ENCODE results near the gene MAP7D1.

DNA sequence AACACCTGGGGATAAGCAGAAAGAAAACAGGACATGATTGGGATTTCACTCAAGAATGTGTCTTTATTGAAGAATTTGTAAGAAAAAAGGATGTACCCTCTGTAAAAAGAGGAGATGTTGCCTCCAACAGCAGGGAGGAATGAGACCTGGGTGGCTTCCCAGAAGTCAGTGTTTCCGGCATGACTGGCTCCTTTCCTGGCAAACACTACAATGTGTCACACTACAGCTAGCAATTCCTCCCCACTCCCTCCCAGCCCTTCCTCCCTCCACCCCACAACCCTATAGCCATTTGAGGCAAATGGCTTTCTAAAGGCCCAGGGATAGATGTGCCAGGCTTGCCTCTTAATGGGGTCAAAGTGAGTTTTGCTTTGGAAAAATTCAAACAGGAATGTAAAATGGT lies 19.4 kb upstream of the MAP7D1 start:
- TF ChIP-seq, protein P1, sequence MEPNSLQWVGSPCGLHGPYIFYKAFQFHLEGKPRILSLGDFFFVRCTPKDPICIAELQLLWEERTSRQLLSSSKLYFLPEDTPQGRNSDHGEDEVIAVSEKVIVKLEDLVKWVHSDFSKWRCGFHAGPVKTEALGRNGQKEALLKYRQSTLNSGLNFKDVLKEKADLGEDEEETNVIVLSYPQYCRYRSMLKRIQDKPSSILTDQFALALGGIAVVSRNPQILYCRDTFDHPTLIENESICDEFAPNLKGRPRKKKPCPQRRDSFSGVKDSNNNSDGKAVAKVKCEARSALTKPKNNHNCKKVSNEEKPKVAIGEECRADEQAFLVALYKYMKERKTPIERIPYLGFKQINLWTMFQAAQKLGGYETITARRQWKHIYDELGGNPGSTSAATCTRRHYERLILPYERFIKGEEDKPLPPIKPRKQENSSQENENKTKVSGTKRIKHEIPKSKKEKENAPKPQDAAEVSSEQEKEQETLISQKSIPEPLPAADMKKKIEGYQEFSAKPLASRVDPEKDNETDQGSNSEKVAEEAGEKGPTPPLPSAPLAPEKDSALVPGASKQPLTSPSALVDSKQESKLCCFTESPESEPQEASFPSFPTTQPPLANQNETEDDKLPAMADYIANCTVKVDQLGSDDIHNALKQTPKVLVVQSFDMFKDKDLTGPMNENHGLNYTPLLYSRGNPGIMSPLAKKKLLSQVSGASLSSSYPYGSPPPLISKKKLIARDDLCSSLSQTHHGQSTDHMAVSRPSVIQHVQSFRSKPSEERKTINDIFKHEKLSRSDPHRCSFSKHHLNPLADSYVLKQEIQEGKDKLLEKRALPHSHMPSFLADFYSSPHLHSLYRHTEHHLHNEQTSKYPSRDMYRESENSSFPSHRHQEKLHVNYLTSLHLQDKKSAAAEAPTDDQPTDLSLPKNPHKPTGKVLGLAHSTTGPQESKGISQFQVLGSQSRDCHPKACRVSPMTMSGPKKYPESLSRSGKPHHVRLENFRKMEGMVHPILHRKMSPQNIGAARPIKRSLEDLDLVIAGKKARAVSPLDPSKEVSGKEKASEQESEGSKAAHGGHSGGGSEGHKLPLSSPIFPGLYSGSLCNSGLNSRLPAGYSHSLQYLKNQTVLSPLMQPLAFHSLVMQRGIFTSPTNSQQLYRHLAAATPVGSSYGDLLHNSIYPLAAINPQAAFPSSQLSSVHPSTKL (CRISPR knock-in tag; IDR thresholded peaks at IDR 0.05) = no peak
- TF ChIP-seq, protein P2, sequence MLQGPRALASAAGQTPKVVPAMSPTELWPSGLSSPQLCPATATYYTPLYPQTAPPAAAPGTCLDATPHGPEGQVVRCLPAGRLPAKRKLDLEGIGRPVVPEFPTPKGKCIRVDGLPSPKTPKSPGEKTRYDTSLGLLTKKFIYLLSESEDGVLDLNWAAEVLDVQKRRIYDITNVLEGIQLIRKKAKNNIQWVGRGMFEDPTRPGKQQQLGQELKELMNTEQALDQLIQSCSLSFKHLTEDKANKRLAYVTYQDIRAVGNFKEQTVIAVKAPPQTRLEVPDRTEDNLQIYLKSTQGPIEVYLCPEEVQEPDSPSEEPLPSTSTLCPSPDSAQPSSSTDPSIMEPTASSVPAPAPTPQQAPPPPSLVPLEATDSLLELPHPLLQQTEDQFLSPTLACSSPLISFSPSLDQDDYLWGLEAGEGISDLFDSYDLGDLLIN (CRISPR knock-in tag; IDR thresholded peaks at IDR 0.05; ENCODE audit: borderline replicate concordance) = no peak
- TF ChIP-seq HMG20B (CRISPR knock-in tag; conservative IDR thresholded peaks at IDR 0.05) (no peak), ZNF205 (CRISPR knock-in tag; IDR thresholded peaks at IDR 0.05) (no peak), ATAD3A (CRISPR knock-in tag; IDR thresholded peaks at IDR 0.05) (no peak), TARDBP (CRISPR knock-in tag; IDR thresholded peaks at IDR 0.05) (no peak), U2AF2 (IDR thresholded peaks at IDR 0.05; ENCODE audit: low read depth, low read length) (no peak), MLLT10 (CRISPR knock-in tag; IDR thresholded peaks at IDR 0.05) (no peak), CEBPB (IDR thresholded peaks at IDR 0.05; ENCODE audit: borderline replicate concordance, low read depth, low read length) (no peak), RNF2 (conservative IDR thresholded peaks at IDR 0.05; ENCODE audit: low read depth) (no peak), ZNF382 (CRISPR knock-in tag; IDR thresholded peaks at IDR 0.05; ENCODE audit: borderline replicate concordance) (no peak)
- TF ChIP-seq, protein P3, sequence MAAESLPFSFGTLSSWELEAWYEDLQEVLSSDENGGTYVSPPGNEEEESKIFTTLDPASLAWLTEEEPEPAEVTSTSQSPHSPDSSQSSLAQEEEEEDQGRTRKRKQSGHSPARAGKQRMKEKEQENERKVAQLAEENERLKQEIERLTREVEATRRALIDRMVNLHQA (CRISPR knock-in tag; IDR thresholded peaks at IDR 0.05) = no peak
- TF ChIP-seq, protein P4, sequence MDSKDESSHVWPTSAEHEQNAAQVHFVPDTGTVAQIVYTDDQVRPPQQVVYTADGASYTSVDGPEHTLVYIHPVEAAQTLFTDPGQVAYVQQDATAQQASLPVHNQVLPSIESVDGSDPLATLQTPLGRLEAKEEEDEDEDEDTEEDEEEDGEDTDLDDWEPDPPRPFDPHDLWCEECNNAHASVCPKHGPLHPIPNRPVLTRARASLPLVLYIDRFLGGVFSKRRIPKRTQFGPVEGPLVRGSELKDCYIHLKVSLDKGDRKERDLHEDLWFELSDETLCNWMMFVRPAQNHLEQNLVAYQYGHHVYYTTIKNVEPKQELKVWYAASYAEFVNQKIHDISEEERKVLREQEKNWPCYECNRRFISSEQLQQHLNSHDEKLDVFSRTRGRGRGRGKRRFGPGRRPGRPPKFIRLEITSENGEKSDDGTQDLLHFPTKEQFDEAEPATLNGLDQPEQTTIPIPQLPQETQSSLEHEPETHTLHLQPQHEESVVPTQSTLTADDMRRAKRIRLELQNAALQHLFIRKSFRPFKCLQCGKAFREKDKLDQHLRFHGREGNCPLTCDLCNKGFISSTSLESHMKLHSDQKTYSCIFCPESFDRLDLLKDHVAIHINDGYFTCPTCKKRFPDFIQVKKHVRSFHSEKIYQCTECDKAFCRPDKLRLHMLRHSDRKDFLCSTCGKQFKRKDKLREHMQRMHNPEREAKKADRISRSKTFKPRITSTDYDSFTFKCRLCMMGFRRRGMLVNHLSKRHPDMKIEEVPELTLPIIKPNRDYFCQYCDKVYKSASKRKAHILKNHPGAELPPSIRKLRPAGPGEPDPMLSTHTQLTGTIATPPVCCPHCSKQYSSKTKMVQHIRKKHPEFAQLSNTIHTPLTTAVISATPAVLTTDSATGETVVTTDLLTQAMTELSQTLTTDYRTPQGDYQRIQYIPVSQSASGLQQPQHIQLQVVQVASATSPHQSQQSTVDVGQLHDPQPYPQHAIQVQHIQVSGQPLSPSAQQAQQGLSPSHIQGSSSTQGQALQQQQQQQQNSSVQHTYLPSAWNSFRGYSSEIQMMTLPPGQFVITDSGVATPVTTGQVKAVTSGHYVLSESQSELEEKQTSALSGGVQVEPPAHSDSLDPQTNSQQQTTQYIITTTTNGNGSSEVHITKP (CRISPR knock-in tag; IDR thresholded peaks at IDR 0.05; ENCODE audit: low read depth) = no peak
- TF ChIP-seq, protein P5, sequence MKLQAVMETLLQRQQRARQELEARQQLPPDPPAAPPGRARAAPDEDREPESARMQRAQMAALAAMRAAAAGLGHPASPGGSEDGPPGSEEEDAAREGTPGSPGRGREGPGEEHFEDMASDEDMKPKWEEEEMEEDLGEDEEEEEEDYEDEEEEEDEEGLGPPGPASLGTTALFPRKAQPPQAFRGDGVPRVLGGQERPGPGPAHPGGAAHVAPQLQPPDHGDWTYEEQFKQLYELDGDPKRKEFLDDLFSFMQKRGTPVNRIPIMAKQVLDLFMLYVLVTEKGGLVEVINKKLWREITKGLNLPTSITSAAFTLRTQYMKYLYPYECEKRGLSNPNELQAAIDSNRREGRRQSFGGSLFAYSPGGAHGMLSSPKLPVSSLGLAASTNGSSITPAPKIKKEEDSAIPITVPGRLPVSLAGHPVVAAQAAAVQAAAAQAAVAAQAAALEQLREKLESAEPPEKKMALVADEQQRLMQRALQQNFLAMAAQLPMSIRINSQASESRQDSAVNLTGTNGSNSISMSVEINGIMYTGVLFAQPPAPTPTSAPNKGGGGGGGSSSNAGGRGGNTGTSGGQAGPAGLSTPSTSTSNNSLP (IDR thresholded peaks at IDR 0.05; ENCODE audit: low read depth, low read length) = no peak
